GM12873 (cell line): ENCODE results near the gene GLTP.
A peak's percentile ranks its signal among the peaks of the same experiment; 100 is the strongest.

Source experiments
- TF ChIP-seq, protein P1 (sequence below): IDR thresholded peaks from 2 replicates; pipeline ENCODE4 v1.5.1; 2012; ENCODE audit warnings: low read depth, mild to moderate bottlenecking, moderate library complexity, low read length, control low read depth; ENCODE audit not compliant: insufficient read depth; ENCODE audit errors: missing control alignments

The GLTP gene

DNA sequence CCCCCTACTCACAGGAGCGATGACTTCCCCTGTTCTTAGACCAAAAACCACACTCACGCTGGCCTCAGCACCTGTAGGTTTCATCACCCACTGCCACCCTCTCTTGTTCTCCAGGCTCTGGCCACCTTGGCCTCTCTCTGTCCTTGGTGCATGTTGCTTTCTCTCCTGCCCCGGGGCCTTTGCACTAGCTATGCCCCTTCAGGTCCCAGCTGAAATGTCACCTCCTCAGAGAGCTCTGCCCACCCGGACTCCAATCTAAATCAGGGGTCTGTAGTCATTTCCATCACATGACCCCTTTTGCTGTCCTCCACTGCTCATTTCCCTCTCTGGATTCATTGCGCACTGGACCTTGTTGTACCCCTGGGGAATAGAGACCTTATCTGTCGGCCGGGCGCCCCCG lies 39.0 kb downstream of the GLTP start:
- TF ChIP-seq, protein P1, sequence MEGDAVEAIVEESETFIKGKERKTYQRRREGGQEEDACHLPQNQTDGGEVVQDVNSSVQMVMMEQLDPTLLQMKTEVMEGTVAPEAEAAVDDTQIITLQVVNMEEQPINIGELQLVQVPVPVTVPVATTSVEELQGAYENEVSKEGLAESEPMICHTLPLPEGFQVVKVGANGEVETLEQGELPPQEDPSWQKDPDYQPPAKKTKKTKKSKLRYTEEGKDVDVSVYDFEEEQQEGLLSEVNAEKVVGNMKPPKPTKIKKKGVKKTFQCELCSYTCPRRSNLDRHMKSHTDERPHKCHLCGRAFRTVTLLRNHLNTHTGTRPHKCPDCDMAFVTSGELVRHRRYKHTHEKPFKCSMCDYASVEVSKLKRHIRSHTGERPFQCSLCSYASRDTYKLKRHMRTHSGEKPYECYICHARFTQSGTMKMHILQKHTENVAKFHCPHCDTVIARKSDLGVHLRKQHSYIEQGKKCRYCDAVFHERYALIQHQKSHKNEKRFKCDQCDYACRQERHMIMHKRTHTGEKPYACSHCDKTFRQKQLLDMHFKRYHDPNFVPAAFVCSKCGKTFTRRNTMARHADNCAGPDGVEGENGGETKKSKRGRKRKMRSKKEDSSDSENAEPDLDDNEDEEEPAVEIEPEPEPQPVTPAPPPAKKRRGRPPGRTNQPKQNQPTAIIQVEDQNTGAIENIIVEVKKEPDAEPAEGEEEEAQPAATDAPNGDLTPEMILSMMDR: peak; percentile 5

DNA sequence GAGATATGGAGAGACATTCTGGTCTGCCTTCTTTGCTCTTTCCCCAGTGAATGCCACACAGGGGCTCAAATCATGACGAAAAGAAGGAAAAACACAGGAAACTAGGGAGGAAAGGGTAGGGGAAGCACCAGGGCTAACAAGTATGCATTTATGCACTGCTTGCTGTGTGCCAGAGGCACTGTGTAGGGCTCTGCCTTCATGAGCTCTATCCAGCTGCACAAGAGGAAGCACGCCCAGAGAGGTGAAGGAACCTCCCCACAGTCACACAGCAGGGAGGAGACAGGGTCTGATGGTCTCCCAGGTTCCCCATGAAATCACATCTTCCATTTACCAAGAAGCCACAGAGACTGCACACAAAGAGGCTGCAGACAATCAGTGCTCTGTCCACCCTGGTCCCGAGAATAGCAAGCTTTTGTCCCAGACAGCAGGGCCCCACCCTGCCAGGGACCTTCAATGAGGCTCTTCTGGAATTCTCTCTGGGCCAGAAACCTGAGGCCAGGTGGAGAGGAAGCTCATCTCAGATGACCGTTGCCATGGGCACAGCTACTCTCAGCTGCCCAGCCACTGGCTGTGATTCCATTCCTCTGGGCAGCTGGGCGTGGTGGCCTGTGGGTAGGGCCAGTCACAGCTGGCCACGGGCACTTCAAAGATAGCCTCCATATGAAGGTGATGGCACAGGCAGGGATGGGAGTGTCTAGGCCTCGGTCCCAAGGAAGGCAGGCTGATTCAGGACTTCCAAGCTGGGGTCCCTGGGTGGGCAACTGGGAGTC lies 39.9 kb downstream of the GLTP start:
- TF ChIP-seq, protein P1: no peak

DNA sequence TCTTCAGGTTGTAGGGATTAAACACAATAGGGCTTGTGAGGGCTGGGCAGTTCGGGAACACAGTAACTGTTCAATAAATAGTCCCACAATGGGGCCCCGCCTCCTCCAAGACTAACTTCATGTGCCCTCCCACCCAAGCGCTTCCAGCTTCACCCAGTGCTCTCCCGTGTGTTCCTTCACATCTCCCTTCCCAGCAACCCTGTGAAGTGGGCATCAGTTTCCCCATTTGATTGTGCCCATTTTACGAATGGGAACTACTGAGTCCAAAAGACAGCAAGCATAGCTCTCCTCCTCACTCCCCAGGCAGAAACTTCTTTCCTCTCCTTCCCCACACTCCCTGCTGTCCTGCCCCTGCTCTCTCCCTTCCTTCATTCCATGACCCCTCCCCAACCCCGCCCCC lies 40.9 kb downstream of the GLTP start:
- TF ChIP-seq, protein P1: no peak

DNA sequence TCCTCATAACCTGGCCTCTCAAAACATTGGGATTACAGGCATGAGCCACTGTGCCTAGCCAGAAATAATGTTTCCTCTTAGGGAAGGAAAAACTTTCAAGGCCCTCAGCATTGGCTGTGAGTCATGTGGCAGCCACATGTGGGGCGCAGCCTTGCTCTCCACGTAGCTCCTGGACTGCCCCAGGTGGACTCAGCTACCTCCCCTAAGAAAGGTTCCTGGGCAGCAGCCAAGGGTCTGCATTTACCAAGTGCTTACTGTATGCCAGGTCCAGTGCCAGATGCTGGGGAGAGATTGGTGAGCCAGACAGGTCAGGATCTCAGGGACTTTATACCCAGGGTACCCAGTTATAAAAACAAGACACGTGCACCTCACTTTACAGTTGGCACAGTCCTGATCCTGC lies 43.4 kb downstream of the GLTP start:
- TF ChIP-seq, protein P1: no peak

DNA sequence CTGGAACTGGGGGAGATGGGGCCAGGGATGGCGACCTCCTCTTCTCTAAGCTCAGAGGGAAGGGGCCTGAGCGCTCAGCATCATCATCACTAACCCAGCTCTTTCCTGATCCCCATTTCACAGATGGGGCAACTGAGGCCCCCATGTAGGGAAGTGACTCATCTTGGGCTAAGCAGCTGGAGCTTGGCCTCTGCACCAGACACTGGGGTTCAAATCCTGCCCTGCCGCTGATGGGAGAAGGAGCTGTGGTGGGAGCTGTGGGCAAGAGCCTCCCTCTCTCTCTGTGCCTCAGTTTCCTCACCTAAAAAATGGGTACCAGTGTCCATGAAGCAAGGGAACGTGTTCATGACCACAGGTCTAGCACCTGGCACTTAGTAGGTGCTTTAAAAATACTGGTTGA lies 44.5 kb downstream of the GLTP start:
- TF ChIP-seq, protein P1: no peak

DNA sequence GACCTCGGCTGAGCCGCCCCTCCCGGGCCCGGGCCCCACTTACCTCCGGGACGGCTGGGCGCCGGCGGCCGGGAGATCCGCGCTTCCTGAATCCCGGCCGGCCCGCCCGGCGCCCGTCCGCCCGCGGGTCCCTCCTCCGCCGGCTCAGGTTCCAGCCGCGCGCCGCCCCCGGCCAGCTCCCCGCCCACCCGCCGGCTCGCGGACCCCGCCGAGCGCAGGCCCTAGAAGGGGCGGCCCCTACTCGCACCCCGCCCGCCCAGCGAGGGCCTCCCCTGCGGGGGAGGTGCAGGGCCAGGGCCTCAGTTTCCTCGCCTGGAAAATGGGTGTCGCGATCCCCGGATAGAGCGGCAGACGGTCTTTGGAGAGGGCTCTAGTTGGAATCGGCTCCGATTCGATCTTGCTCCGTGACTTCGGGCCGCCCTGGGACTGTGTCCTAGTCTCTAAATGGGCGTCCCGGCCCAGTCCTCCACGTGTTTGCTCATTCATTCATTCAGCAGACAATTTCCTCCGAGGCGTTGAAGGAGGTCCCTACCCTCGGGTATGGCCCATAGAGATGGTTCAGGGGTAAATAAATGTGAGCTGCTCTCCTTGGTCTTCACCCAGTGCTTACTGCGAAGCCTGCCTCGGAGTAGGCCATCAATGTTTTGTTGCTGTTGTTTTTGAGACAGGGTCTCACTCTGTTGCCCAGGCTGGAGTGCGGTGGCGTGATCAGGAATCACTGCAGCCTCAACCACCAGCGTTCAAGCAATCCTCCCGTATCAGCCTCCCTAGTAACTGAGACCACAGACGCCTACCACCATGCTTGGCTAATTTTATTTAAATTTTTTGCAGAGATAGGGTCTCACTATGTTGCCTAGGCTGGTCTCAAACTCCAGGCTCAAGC lies 46.8 kb downstream of the GLTP start, which contains the start of gene TRPV4:
TSS of gene TRPV4 (minus strand) at position 92 of the 883 bp plus-strand sequence. CDS start 18,602 bp downstream, outside the sequence.
- TF ChIP-seq, protein P1: no peak
